WI38 (cell line): ENCODE data around the gene TIGD6.

Source experiments
- H3K4me3 ChIP-seq: 2 replicates; pipeline ENCODE4 v1.5.1; 2011; ENCODE audit warnings: low read depth, mild to moderate bottlenecking, control low read depth, low read length
- CTCF ChIP-seq: IDR thresholded peaks from 2 replicates; pipeline ENCODE4 v1.5.1; 2012; ENCODE audit warnings: low read depth, mild to moderate bottlenecking, control low read depth, low read length

The TIGD6 gene

GRCh38 chr5:150000256-150000989 is at the start of gene TIGD6, which contains the start of gene HMGXB3:
TSS of gene TIGD6 (minus strand) at chr5:150000654. CDS start at chr5:149996348, 4,306 bp downstream.
TSS of gene HMGXB3 (plus strand) at chr5:150000739. CDS start at chr5:150004853, 4,114 bp downstream.
- TF ChIP-seq CTCF, result no peak
- H3K4me3 ChIP-seq, result peak within 1 kb of the TSS; percentile 93

GRCh38 chr5:150046031-150046430 is 45.6 kb upstream of the TIGD6 start:
- no peak overlapping the region for H3K4me3 ChIP-seq
- TF ChIP-seq CTCF, result no peak

- no peak overlapping the region for H3K4me3 ChIP-seq
- no peak for TF ChIP-seq CTCF
Measured at GRCh38 chr5:150045549-150045948, 45.1 kb upstream of the TIGD6 start.

GRCh38 chr5:150044712-150045111 is 44.3 kb upstream of the TIGD6 start:
- no peak overlapping the region for H3K4me3 ChIP-seq
- no peak for TF ChIP-seq CTCF

- no peak for TF ChIP-seq CTCF
Measured at GRCh38 chr5:150044329-150044681, 43.9 kb upstream of the TIGD6 start.

GRCh38 chr5:150043657-150044328 is 43.3 kb upstream of the TIGD6 start:
- H3K4me3 ChIP-seq, result no peak overlapping the region
- TF ChIP-seq CTCF, result no peak

More at GRCh38 chr5:150044329-150044681, 43.9 kb upstream of the TIGD6 start:
- no peak overlapping the region for H3K4me3 ChIP-seq

- no peak for TF ChIP-seq CTCF
- no peak overlapping the region for H3K4me3 ChIP-seq
Measured at GRCh38 chr5:150042459-150042858, 42.0 kb upstream of the TIGD6 start.
